Loucy (cell line): Measurements from ENCODE around the gene FHIT.

Source experiments
- H2AFZ ChIP-seq: fragments of 200-600 bp; sonication (generic); 2 replicates; pipeline ENCODE4 v1.6.0; 2016; ENCODE audit warnings: antibody characterized with exemption, mild to moderate bottlenecking, low read length, moderate library complexity
- H3F3A ChIP-seq: fragments of 200-600 bp; 2 replicates; pipeline ENCODE4 v1.6.0; 2016; ENCODE audit warnings: antibody characterized with exemption, low read depth, mild to moderate bottlenecking
- H3K27me3 ChIP-seq: fragments of 200-600 bp; sonication (generic); 2 replicates; pipeline ENCODE4 v1.6.1; 2014; ENCODE audit warnings: low read length, mild to moderate bottlenecking; ENCODE audit not compliant: insufficient read depth, poor library complexity, severe bottlenecking
- H3K36me3 ChIP-seq: fragments of 200-600 bp; sonication (generic); 2 replicates; pipeline ENCODE4 v1.6.1; 2016; ENCODE audit warnings: low read length; ENCODE audit not compliant: insufficient read depth
- H3K4me1 ChIP-seq: fragments of 200-600 bp; sonication (generic); 2 replicates; pipeline ENCODE4 v1.5.1; 2014; ENCODE audit warnings: low read length, mild to moderate bottlenecking; ENCODE audit not compliant: insufficient read depth, poor library complexity, severe bottlenecking
- H3K4me2 ChIP-seq: fragments of 200-600 bp; sonication (generic); 2 replicates; pipeline ENCODE4 v1.6.0; 2014; ENCODE audit warnings: antibody characterized with exemption, low read length, low read depth, mild to moderate bottlenecking; ENCODE audit not compliant: poor library complexity, severe bottlenecking
- H3K4me3 ChIP-seq: fragments of 200-600 bp; sonication (generic); 2 replicates; pipeline ENCODE4 v1.5.1; 2014; ENCODE audit warnings: low read length, mild to moderate bottlenecking, mixed read lengths; ENCODE audit not compliant: poor library complexity, severe bottlenecking
- H3K79me2 ChIP-seq: fragments of 200-600 bp; sonication (generic); 2 replicates; pipeline ENCODE4 v1.6.1; 2014; ENCODE audit warnings: low read length; ENCODE audit not compliant: insufficient read depth
- H3K9ac ChIP-seq: fragments of 200-600 bp; sonication (generic); 2 replicates; pipeline ENCODE4 v1.6.0; 2014; ENCODE audit warnings: mild to moderate bottlenecking, low read depth, low read length, moderate library complexity; ENCODE audit not compliant: poor library complexity, severe bottlenecking
- H3K9me2 ChIP-seq: fragments of 200-600 bp; sonication (generic); replicated peaks from 2 replicates; pipeline ENCODE4 v1.6.1; 2016; ENCODE audit warnings: low read depth, low read length, mixed read lengths
- H3K9me3 ChIP-seq: fragments of 200-600 bp; sonication (generic); 2 replicates; pipeline ENCODE4 v1.6.1; 2014; ENCODE audit warnings: mild to moderate bottlenecking, antibody characterized with exemption, low read length, low read depth; ENCODE audit not compliant: insufficient read depth
- H4K20me1 ChIP-seq: fragments of 200-600 bp; sonication (generic); 2 replicates; pipeline ENCODE4 v1.6.0; 2014; ENCODE audit warnings: antibody characterized with exemption, low read length, mild to moderate bottlenecking; ENCODE audit not compliant: insufficient read depth, poor library complexity, severe bottlenecking
- CTCF ChIP-seq: fragments of 200-600 bp; sonication (generic); conservative IDR thresholded peaks from 2 replicates; pipeline ENCODE4 v1.5.1; 2014; ENCODE audit warnings: mild to moderate bottlenecking, antibody characterized with exemption, low read length
- EZH2phosphoT487 ChIP-seq: fragments of 200-600 bp; IDR thresholded peaks from 2 replicates; pipeline ENCODE4 v1.6.1; 2018; ENCODE audit warnings: antibody characterized with exemption, mild to moderate bottlenecking, moderate library complexity, borderline replicate concordance

The FHIT gene

DNA sequence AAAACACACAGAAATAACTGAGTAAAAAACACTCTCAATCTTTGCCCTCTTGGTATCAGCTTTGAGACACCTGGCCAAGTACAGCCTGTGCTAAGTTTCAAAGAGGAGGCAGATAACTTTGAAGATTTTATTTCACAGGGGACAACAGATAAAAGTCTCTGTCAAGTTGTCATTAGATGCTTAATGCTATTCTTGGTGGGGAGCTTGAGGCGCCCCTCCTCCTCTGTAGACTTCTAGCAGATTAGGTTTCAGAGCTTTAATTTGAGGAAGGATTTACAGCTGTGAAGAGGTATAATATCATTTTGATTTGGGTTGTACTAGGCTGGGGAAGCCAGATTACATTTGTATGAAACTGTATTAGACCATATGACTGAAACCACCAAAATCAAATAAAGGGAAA, 620.3 kb downstream of the FHIT start:
- Histone ChIP-seq H3K4me2 (no peak overlapping the region), H3K36me3 (no peaks in the 10 kb centered on the region), H3F3A (no peaks in the 10 kb centered on the region), H3K9ac (no peak overlapping the region), H3K9me2 (no peaks in the 10 kb centered on the region), H3K27me3 (no peaks in the 10 kb centered on the region), H3K79me2 (no peaks in the 10 kb centered on the region), H3K4me3 (no peak overlapping the region), H3K4me1 (no peaks in the 10 kb centered on the region), H3K9me3 (no peaks in the 10 kb centered on the region), H2AFZ (no peak overlapping the region), H4K20me1 (no peaks in the 10 kb centered on the region)
- no peak for TF ChIP-seq EZH2phosphoT487
- no peak for TF ChIP-seq CTCF

DNA sequence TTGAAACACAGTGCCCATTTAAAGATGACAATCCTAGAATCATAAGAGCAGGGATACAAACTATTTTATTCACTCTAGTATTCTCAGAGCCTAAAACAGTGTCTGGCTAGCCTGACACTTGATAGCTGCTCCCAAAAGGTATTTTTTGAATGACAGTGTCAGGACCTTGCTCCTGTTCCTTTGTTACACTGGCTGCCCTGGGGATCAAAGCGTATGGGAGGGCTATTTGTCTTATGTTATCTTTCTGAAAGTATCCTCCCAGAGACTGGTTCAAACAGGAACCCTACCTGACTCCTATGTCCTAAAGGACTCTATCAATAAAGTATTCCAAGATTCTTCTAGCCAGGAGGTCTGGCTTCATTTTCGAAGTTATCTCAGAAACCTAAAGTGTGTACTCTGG, 621.4 kb downstream of the FHIT start:
- Histone ChIP-seq H3K4me3 (no peak overlapping the region), H3K4me2 (no peak overlapping the region), H4K20me1 (no peaks in the 10 kb centered on the region), H3K9ac (no peak overlapping the region), H3K9me3 (no peaks in the 10 kb centered on the region), H3K4me1 (no peaks in the 10 kb centered on the region), H3K9me2 (no peaks in the 10 kb centered on the region), H2AFZ (no peak overlapping the region), H3K36me3 (no peaks in the 10 kb centered on the region), H3F3A (no peaks in the 10 kb centered on the region), H3K79me2 (no peaks in the 10 kb centered on the region), H3K27me3 (no peaks in the 10 kb centered on the region)
- no peak for TF ChIP-seq EZH2phosphoT487

GRCh38 chr3:60622349-60622748, 628.9 kb downstream of the FHIT start:
- TF ChIP-seq EZH2phosphoT487, result no peak
- TF ChIP-seq CTCF, result no peak
- H3K9me2 ChIP-seq, result no peaks in the 10 kb centered on the region

GRCh38 chr3:60617188-60617587, 634.1 kb downstream of the FHIT start:
- H4K20me1 ChIP-seq, result no peaks in the 10 kb centered on the region
- H3K4me1 ChIP-seq, result no peaks in the 10 kb centered on the region
- no peak overlapping the region for H3K4me3 ChIP-seq
- no peaks in the 10 kb centered on the region for H3F3A ChIP-seq
- H3K9ac ChIP-seq, result no peak overlapping the region
- H3K9me3 ChIP-seq, result no peaks in the 10 kb centered on the region
- H3K79me2 ChIP-seq, result no peaks in the 10 kb centered on the region
- no peak overlapping the region for H3K4me2 ChIP-seq
- H3K36me3 ChIP-seq, result no peaks in the 10 kb centered on the region
- no peaks in the 10 kb centered on the region for H3K9me2 ChIP-seq
- no peak for TF ChIP-seq EZH2phosphoT487
- no peak for TF ChIP-seq CTCF
- no peak overlapping the region for H2AFZ ChIP-seq
- no peaks in the 10 kb centered on the region for H3K27me3 ChIP-seq

More at GRCh38 chr3:60622349-60622748, 628.9 kb downstream of the FHIT start:
- Histone ChIP-seq H3K9ac (no peak overlapping the region), H4K20me1 (no peaks in the 10 kb centered on the region), H3K4me2 (no peak overlapping the region), H3K79me2 (no peaks in the 10 kb centered on the region), H3F3A (no peaks in the 10 kb centered on the region), H3K36me3 (no peaks in the 10 kb centered on the region), H3K4me1 (no peaks in the 10 kb centered on the region), H3K9me3 (no peaks in the 10 kb centered on the region), H3K4me3 (no peak overlapping the region), H3K27me3 (no peaks in the 10 kb centered on the region), H2AFZ (no peak overlapping the region)
